HG03575 (cell line): ENCODE measurements around the gene ZNF845.
"Not testable (repeated sequence)": the region's sequence is repeated elsewhere in the genome, so short reads cannot be mapped to it uniquely, and the experiment has no call there.

ENCODE experiments used
- ATAC-seq: cut with Tn5 transposase; IDR thresholded peaks from one replicate; pipeline ENCODE4 v1.9.1; 2021; ENCODE audit not compliant: unreplicated experiment, insufficient number of reproducible peaks, low FRiP score; ENCODE audit errors: extremely low read depth

ZNF845 gene

DNA sequence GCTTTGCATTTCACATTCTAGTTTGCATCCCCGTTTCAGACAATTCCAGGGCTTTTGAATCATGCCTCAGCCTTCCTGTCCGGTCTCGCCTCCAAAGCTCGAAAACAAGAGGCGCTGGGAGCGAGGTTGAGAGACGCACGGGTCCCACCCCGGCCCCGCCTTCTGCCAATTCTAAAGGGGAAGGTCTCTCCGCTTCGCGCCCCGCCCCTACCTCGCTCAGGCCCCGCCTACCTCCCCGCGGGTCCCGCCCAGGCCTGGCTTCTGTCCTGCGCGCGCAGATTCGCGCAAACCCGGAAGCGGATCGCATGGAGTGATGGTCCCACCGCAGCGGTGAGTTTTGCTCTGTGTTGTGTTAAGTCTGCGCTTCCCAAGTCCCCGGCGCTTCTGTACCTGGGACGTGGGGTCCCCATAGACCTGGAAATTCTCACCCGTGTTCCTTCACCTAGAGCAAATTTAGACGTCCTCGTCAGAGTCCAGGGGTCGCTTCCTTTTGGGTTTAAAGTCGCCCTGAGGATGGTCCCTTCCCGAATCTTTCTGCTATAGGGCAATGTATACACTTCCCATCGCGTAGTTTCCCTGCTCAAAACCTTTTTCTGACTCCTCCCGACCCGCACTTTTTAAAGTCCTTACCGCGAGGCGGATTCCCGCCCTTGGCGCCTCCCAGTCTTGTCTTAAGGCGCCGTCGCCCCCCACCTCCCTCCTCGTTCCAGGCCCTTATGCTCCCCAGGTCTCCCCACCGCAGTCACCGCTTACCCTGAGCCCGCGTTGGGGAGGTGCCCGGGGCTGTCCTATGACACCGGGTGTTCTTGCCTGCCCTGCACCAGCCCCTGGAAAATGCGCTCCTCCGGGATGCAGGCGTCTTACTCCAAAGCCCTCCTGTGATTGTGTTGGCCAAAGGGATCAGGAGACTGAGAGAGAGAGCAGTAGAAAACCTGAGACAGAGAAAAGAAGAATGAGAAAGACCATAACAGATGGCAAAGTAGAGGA lies at the start of gene ZNF845:
ZNF845 (plus strand) TSS at position 287 of the 987 bp plus-strand sequence. CDS start 7,559 bp downstream, outside the sequence.
- no peak for ATAC-seq

GRCh38 chr19:53285087-53285486 lies 48.5 kb upstream of the ZNF845 start:
- ATAC-seq: no peak

GRCh38 chr19:53290758-53291549 lies 42.6 kb upstream of the ZNF845 start:
- no peak for ATAC-seq

DNA sequence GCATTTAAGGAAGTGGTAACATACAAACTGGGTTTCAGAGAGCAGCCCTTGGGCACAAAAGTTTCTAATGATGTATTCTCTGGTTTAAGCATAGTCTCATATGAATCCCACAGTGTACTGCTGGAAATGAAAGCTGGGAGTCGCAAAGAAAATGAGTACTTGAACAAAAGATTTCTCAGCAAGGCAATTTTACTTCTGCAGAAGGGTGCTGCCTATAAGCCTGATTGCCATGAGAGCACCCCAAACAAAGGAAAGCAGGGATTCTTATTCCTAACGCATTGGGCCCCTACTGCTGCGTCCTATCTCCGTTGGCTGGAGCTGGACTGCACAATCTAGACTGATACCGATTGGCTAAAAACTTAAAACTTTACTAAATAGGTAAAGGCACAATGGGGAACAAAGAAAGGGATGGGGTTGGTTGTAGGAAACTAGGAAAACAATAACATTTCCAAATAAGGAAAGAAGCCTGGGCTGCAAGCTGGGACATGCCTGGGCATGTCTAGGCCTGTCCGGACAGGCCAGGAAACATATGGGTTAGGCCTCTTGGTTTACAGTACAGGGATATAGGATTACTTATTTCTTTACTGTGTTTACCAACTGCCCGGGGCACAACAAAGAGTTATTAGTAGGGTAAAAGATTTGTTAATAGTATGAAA lies 38.6 kb upstream of the ZNF845 start:
- ATAC-seq: no peak

GRCh38 chr19:53301341-53301740 lies 32.2 kb upstream of the ZNF845 start:
- not testable (repeated sequence) for ATAC-seq

- no peak for ATAC-seq
Observed at GRCh38 chr19:53308339-53308811, 25.2 kb upstream of the ZNF845 start.

DNA sequence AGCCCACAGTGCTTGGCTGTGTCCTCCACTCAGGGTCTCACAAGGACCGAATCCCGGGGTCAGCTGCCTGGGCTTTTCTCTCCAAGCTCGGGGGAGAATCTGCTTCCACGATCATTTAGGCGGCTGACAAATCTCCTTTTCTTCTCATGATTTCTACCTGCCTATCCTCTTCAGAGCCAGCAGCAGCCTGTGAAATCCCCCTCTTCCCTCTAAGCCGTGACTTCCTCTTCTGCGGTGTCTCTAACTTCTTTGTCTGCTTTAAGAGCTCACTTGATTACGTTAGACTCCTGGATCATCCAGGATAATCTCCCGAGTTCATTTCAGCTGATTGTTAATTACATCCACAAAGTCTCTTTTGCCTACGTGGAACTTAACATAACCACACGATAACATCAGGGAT lies 22.5 kb upstream of the ZNF845 start:
- no peak for ATAC-seq

DNA sequence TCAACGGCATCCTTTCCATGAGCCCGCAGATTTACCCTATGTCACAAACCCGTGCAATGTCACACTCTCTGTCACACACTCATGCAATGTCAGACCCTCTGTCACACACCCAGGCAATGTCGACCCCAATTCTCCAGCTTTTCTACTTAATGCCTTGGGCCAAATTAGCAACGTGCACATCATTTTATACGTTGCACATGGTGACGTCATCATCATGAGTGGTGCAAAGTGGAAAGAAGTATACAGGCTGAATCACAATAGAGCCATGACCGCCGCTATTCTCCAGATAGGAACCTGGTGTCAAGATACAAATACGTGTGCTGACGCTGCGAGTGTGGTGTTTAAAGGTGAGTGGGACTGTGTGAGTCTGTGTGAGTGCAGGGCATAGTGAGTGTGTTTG lies 21.7 kb upstream of the ZNF845 start:
- ATAC-seq: no peak

DNA sequence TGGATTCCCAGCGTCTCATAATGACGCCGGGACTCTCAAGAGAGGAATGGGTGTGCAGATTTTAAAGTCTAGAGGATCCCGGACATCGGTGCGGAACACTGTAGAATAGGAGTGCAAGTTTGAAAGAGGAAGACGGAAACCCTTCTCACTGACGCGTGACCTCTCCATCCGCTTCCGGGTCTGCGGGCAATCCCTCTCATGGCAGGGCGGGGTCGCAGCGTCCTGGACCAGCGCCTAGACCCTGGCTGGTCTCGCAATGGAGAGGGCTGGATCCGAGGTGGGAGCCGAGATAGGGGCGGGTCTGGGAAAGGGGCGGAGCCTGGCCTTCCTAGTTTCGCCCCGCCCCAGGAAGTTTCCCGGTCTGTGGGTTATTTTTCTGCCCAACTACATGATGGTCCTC lies 4.6 kb upstream of the ZNF845 start:
- no peak for ATAC-seq

DNA sequence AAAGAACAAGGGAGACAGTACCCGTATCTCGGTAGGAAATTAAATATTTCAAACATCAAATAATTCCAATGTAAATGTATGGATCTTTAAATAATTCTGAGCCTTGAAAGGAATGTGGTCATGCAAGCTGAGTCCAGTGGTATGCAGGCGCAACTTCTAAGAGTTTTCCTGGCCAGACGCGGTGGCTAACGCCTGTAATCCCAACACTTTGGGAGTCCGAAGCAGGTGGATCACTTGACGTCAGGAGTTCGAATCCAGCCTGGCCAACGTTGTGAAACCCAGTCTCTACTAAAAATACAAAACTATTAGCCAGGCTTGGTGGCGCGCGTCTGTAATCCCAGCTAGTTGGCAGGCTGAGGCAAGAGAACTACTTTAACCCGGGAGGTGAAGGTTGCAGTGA lies 1.1 kb upstream of the ZNF845 start:
- ATAC-seq: no peak

DNA sequence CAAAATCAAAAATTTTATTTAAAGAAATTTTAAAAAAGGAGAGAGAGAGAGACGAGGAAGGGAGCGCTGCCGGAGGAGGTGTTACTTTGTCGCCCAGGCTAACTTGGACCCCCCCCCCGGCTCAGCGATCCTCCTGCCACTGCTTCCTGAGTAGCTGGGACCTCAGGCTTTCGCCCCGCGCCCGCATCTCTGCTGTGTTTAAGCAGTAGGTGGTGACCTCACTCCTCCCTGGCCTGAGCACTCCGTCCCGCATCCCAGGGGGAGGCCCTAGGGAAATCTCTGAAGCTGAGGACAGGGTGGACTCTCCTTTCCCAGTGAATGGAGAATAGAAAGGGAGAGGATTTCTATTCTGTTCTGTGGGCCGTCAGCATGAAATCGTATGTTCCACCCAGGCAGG lies 485 bp upstream of the ZNF845 start:
- no peak for ATAC-seq

GRCh38 chr19:53344403-53344802 lies 10.9 kb downstream of the ZNF845 start:
- not testable (repeated sequence) for ATAC-seq

- no peak for ATAC-seq
Observed at GRCh38 chr19:53355739-53356138, 22.2 kb downstream of the ZNF845 start.

GRCh38 chr19:53357821-53358581 lies 24.5 kb downstream of the ZNF845 start:
- no peak for ATAC-seq

DNA sequence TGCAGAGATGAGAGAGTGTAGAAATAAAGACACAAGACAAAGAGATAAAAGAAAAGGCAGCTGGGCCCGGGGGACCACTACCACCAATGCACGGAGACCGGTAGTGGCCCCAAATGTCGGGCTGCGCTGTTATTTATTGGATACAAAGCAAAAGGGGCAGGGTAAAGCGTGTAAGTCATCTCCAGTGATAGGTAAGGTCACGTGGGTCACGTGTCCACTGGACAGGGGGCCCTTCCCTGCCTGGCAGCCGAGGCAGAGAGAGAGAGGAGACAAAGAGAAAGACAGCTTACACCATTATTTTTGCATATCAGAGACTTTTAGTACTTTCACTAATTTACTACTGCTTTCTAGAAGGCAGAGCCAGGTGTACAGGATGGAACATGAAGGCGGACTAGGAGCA lies 26.5 kb downstream of the ZNF845 start:
- ATAC-seq: not testable (repeated sequence)

- no peak for ATAC-seq
Observed at GRCh38 chr19:53365134-53365898, 31.8 kb downstream of the ZNF845 start, which contains the start of gene ZNF525. ZNF525 (plus strand) TSS chr19:53365705; CDS start chr19:53372282, 6,577 bp downstream.

DNA sequence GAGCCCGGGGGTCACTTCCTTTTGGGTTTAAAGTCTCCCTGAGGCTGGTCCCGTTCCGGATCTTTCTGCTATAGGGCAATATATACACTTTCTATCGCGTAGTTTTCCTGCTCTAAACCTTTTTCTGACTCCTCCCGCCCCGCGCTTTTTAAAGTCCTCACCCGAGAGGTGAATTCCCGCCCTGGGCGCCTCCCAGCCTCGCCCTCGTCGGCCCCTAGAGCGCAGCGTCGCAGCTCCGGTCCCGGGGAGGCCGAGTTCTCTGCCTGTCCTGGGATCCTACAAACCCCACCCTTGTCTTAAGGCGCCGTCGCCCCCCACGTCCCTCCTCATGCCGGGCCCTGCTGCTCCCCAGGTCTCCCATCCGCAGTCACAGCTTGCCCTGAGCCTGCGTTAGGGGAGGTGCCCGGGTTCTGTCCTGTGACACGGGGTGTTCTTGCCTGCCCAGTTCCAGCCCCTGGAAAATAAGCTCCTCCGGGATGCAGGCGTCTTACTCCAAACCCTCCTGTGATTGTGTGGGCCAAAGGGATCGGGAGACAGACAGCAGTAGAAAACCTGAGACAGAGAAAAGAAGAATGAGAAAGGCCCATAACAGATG lies 32.4 kb downstream of the ZNF845 start:
- no peak for ATAC-seq
